HCEC 1CT (cell line): ENCODE measurements around the gene PSMD1.
A peak's percentile ranks its signal among the peaks of the same experiment; 100 is the strongest.
"Not testable (repeated sequence)": the region's sequence is repeated elsewhere in the genome, so short reads cannot be mapped to it uniquely, and the experiment has no call there.

Experiments used
- DNase-seq: peaks from one replicate; pipeline ENCODE4 v3.0.0-alpha.2; 2017

Gene PSMD1

DNA sequence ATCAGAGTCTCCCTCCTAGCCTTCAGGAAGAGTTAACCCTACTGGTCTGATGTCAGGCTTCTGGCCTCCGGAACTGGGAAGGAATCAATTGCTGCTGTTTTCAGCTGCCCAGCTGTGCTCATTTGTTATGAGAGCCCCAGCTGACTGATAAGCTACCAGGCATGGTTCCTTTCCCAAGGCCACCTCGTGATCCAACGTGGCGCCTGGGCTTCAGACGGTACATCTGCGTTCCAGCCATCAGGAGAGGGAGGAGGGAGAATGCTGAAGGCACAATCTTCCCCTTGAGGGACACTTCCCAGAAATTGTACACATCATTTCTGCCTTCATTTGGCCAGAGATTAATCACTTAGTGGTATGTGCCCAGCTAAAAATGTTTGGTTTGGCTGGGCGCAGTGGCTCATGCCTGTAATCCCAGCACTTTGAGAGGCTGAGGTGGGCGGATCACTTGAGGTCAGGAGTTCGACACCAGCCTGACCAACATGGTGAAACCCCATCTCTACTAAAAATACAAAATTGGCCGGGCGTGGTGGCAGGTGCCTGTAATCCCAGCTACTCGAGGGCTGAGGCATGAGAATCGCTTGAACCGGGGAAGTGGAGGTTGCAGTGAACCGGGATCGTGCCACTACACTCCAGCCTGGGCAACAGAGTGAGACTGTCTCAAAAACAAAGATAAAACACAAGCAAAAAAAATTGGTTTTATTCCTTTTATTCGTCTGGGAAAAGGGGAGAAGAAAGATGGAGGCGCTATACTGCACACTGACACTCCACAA lies 131.3 kb downstream of the PSMD1 start:
- no peak for DNase-seq

GRCh38 chr2:231188506-231189170 lies 132.0 kb downstream of the PSMD1 start:
- DNase-seq = no peak

- DNase-seq = no peak
Measured at GRCh38 chr2:231189171-231189530, 132.5 kb downstream of the PSMD1 start.

GRCh38 chr2:231189571-231190495 lies 133.2 kb downstream of the PSMD1 start:
- peak; percentile 48 for DNase-seq

DNA sequence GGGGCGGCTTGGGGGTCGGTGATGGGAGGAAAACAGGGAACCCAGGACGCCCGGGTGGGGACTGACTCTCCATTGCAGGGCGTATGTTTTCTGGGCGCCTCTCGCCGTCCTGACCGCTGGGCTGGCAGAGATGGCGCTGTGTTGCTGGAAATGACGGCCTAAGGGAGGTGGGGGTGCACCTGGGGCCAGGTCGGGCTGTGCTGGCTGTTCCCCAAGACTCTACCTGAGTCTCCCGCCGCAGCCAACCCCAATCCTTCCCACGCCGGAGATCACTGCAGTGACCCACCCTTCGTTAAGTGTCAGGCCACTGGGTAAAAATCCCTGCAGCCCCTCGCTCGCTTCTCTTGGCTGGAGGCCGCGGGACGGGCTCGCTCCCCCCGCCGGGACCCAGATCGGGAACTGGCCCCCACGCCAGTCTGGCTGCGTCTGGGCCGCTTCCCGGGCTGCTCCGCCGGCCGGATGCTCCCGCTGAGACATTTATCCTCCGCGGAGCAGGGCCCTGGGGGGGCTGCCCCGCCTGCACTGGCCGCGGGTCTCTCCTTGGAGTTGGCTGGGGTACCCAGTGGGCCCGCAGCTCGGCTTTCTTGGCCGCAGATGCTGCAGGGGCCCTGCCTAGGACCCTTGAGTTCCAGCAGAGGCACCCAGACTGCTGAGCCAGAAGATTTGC lies 134.0 kb downstream of the PSMD1 start:
- peak; percentile 53 for DNase-seq

- peak; percentile 89 for DNase-seq
Measured at GRCh38 chr2:231191896-231192872, 135.5 kb downstream of the PSMD1 start.

DNA sequence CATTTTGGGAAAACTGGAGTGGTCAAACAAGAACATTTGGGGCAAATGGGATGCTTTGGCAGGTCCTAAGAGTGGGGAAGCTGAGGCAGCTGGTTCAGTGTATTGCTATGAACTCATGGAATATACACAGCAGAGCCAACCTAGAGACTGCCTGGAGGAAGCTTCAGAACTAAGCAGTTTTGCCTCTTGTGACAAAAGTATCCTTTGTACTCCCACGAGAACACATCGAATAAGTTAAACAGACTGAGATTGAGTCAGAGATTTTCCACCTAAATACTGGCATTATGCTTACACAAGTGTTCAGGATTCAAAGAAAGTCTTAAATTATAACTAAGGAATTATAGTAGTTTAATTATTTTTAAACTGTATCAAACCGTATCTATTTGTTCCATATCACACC lies 136.5 kb downstream of the PSMD1 start:
- DNase-seq = no peak

GRCh38 chr2:231196592-231196991 lies 139.9 kb downstream of the PSMD1 start:
- no peak for DNase-seq

DNA sequence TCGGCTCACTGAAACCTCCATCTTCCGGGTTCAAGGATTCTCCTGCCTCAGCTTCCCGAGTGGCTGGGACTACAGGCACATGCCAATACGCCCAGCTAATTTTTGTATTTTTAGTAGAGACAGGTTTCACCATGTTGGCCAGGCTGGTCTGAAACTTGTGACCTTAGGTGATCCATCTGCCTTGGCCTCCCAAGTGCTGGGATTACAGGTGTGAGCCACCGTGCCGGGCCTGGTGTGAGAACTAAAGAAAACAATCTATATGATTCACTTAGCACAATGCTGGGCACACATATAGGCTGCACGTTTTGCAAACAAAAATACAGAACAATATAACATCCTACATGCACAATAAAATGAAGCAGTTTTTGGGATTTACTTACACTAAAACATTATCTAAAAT lies 140.5 kb downstream of the PSMD1 start:
- DNase-seq = not testable (repeated sequence)

GRCh38 chr2:231197706-231198290 lies 141.1 kb downstream of the PSMD1 start:
- no peak for DNase-seq

- peak; percentile 59 for DNase-seq
Measured at GRCh38 chr2:231198291-231199173, 141.9 kb downstream of the PSMD1 start, which contains the start of gene ARMC9. TSS of gene ARMC9 (plus strand) at chr2:231198631. CDS start at chr2:231206239, 7,608 bp downstream.

DNA sequence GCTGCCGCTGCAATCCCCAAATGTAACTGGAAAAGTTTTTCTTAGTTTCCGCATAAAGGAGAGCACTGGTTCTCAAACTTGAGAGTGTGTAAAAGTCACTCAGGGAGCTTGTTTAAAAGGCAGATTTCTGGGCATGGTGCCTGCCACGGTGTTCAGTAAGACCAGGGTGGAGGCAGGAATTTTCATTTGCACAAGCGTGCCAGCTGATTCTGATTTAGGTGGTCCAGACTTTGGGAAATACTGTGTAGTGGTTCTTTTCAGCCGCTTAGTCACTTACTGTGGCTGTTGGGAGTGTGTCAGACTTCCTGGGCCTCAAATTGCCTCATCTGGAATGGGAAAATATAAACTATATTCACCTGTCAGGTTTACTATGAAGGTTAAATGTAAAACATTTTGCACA lies 142.6 kb downstream of the PSMD1 start:
- DNase-seq = peak; percentile 50

DNA sequence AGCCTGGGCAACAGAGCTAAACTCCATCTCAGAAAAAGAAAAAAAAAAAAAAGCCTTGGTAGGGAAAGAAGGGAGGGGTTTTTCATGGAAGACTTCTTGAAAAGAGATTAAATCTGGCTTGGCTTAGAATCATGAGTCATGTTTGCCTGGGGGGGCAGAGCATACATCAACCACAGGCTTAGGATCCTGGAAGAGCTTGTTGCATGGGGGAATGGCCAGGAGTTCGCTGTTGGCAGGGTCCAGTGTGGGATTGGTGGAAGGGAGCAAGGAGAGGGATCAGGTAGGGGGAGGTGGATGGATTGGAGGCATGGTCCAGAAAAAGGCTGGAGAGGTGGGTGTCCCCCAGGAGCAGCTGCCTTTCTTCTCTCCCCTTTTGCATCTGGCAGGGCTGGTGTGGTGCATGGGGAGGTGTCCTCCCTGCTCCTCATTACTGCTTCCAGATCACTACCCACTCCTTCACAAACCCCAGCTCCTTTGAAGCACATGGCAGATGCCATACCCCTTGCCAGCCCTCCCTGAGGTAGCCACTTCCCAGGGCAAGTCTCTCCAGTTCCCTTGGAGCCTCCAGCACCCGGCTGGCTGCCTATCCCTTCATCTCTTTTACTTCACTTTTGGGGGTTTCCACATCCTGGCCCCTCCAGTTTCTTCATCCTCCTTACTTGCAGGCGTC lies 144.3 kb downstream of the PSMD1 start:
- DNase-seq = peak; percentile 34

DNA sequence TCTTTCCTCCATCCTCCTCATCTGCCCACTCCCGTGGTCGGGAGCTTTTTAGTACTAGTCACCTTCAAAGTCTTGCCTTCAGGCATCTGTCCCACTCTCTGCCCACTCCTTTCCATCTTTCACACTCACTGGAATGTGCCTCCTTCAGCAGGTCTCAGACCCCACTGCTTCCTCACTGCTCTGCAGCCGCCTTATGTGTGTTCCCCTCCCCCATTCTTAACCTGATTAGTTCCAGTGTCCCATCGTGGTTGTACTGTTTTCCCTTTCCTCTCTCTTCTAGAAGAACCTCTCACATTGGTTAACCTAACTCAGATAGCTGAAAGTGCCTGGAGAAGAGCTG lies 144.8 kb downstream of the PSMD1 start:
- DNase-seq = no peak

DNA sequence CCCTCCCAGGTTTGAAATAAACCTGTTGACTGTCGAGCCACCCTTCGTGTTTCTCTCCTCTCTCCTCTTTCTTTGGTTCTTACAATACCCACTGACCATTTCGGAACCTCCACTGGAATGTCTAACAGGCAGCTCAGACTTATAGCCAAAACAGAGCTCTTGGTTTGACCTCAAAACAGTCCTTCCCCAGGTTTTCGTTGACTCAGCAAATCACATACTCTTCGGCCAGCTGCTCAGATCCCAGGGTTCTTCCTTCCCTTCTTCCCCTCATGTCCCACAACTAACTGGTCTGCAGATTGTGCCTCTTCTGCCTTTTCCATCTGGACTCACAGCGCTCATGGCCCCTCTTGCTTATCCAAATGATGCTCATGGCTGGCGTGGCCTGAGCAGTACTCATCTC lies 146.4 kb downstream of the PSMD1 start:
- DNase-seq = no peak

DNA sequence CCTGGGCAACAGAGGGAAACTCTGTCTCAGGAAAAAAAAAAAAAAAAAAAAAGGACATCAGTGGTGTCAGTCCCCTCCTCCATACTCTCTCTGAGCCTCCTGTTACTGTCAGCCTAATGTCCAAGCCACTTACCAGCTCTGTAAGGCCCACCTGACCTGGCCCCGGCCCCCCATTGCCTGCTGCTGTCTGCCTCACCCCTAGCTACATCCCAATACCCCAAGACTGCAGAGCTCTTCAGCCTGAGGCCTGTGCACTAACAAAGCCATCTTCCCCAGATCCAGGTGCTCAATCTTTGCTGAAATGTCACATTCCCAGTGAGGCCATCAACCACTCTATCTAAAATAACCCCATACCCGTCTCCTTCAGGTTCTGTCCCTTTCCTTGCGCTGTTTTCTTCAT lies 147.5 kb downstream of the PSMD1 start:
- DNase-seq = no peak

DNA sequence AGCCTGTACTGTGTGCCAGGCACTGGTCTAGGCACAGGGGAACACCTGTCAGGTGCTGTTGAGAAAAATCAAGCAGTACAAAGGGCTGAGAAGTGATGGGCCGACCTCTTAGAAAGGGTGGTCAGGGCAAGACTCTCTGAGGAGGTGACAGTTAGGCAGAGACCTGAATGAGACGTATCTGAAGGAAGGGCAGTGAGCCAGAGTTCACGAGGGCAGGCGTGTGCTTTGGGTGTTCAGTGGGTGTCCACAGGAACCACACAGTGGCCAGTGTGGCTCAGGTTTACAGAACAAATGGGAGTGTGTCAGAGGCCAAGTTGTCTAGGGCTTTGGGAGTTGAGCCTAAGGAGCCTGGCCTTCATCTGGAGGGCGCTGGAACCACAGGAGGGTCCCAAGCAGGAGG lies 147.9 kb downstream of the PSMD1 start:
- no peak for DNase-seq

DNA sequence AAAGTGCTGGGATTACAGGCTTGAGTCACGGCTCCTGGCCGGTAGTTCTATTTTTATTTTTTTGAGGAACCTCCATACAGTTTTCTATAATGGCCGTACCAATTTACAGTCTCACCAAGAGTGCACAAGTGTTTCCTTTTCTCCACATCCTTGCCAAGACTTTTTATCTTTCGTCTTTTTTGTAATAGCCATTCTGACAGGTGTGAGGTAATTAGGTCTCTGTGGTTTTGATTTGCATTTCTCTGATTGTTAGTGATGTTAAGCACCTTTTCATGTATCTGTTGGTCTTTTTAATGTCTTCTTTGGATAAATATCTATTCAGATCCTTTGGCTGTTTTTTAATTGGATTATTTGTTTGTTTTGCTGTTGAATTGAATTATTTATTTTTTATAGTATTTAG lies 151.1 kb downstream of the PSMD1 start:
- no peak for DNase-seq

- no peak for DNase-seq
Measured at GRCh38 chr2:231210782-231211181, 154.1 kb downstream of the PSMD1 start.

DNA sequence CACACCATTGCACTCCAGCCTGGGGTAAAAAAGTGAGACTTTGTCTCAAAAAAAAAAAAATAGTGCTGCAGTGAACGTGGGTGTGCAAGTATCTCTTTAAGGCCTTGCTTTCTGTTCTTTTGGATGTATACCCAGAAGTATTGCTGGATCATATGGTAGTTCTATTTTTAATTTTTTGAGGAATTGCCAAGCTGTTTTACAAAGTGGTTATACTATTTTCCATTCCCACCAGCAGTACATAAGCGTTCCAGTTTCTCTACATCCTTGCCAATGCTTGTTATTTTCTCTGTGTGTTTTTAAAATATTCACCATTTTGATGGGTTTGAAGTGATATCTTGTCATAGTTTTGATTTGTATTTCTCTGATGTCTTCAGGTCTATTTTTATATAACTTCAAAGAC lies 154.8 kb downstream of the PSMD1 start:
- DNase-seq = no peak
